NCI-H1436 (cell line): ENCODE measurements around the gene MYL6B.
"Not testable (repeated sequence)": the region's sequence is repeated elsewhere in the genome, so short reads cannot be mapped to it uniquely, and the experiment has no call there.

ENCODE experiments used
- DNase-seq: peaks from one replicate; lab custom pipeline; 2025; lab: John Stamatoyannopoulos, UW

MYL6B gene

GRCh38 chr12:56172839-56173238 is 20.5 kb downstream of the MYL6B start:
- DNase-seq, result no peak

GRCh38 chr12:56178347-56178746 is 26.0 kb downstream of the MYL6B start:
- DNase-seq, result no peak

- no peak for DNase-seq
These were observed 34.6 kb downstream of the MYL6B start for GRCh38 chr12:56186957-56187356.

- no peak for DNase-seq
These were observed 35.9 kb downstream of the MYL6B start for GRCh38 chr12:56188131-56188777.

GRCh38 chr12:56188778-56189098 is 36.4 kb downstream of the MYL6B start:
- DNase-seq, result no peak

GRCh38 chr12:56189099-56189917 is 36.9 kb downstream of the MYL6B start, which contains the start of gene SMARCC2:
Gene SMARCC2, minus strand, starts transcription at chr12:56189483. Its CDS starts 22 bp downstream, at chr12:56189461.
- DNase-seq, result peak; percentile 88

GRCh38 chr12:56189918-56190694 is 37.7 kb downstream of the MYL6B start:
- peak; percentile 86 for DNase-seq

GRCh38 chr12:56190695-56191155 is 38.3 kb downstream of the MYL6B start:
- DNase-seq, result no peak

GRCh38 chr12:56192582-56192981 is 40.2 kb downstream of the MYL6B start:
- no peak for DNase-seq

GRCh38 chr12:56193025-56193578 is 40.7 kb downstream of the MYL6B start:
- DNase-seq, result peak; percentile 85

- not testable (repeated sequence) for DNase-seq
These were observed 44.6 kb downstream of the MYL6B start for GRCh38 chr12:56196818-56197550.

GRCh38 chr12:56197921-56198635 is 45.7 kb downstream of the MYL6B start:
- no peak for DNase-seq

GRCh38 chr12:56198836-56199235 is 46.4 kb downstream of the MYL6B start:
- DNase-seq, result no peak

GRCh38 chr12:56202366-56202765 is 50.0 kb downstream of the MYL6B start:
- no peak for DNase-seq

GRCh38 chr12:56202838-56203237 is 50.5 kb downstream of the MYL6B start:
- no peak for DNase-seq

- no peak for DNase-seq
These were observed 51.9 kb downstream of the MYL6B start for GRCh38 chr12:56204275-56204674.

GRCh38 chr12:56205445-56205844 is 53.1 kb downstream of the MYL6B start:
- DNase-seq, result no peak

- DNase-seq, result no peak
These were observed 54.2 kb downstream of the MYL6B start for GRCh38 chr12:56206452-56207166.
